ENCODE data around the gene SPR.

Gene SPR

DNA sequence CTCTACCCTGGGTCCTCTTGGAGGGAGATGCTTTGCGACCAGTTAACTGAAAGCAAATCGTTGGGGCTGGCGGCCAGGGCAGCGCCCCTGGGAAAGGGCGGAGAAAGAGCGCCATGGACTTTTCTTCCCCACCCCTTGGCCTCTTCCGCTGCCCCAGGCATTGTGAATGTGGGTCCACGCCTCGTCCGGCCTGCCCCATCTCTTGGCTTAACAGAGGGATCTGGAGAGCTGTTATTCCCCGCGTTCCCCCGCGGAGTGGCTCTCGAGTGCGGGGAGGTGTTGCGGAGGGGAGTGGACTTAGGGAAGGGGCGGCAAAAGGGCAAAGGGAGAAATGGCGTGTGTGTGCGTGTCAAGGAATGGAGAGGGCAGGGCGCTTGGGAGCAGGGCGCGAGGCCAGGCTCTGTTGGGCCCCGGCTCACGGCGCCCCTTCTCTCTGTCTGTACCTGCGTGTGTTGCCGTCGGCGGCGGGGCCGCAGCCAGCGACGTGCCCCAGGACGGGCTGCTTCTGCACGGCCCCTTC is 36.7 kb downstream of the SPR start:
- Histone ChIP-seq H2AFZ (ENCODE audit: low read depth, low read length, severe bottlenecking) (no peak overlapping the region), H3K4me3 (ENCODE audit: insufficient read depth, low read length, poor library complexity, severe bottlenecking) (no peak overlapping the region), H3F3A (ENCODE audit: insufficient read depth) (no peaks in the 10 kb centered on the region), H3K27me3 (ENCODE audit: low read length) (no peaks in the 10 kb centered on the region), H3K4me2 (ENCODE audit: low read depth, low read length, poor library complexity, severe bottlenecking) (no peak overlapping the region), H4K20me1 (ENCODE audit: low read depth, low read length) (no peaks in the 10 kb centered on the region), H3K9me2 (replicated peaks; ENCODE audit: insufficient read depth, low read length) (no peaks in the 10 kb centered on the region), H3K79me2 (ENCODE audit: insufficient read depth, low read length) (no peaks in the 10 kb centered on the region), H3K36me3 (ENCODE audit: low read length) (no peaks in the 10 kb centered on the region), H3K9ac (ENCODE audit: low read length) (no peak overlapping the region), H3K27ac (ENCODE audit: low read depth, low read length) (no peak overlapping the region), H3K9me3 (ENCODE audit: insufficient read depth, low read length) (no peaks in the 10 kb centered on the region)
- TF ChIP-seq, protein P1, sequence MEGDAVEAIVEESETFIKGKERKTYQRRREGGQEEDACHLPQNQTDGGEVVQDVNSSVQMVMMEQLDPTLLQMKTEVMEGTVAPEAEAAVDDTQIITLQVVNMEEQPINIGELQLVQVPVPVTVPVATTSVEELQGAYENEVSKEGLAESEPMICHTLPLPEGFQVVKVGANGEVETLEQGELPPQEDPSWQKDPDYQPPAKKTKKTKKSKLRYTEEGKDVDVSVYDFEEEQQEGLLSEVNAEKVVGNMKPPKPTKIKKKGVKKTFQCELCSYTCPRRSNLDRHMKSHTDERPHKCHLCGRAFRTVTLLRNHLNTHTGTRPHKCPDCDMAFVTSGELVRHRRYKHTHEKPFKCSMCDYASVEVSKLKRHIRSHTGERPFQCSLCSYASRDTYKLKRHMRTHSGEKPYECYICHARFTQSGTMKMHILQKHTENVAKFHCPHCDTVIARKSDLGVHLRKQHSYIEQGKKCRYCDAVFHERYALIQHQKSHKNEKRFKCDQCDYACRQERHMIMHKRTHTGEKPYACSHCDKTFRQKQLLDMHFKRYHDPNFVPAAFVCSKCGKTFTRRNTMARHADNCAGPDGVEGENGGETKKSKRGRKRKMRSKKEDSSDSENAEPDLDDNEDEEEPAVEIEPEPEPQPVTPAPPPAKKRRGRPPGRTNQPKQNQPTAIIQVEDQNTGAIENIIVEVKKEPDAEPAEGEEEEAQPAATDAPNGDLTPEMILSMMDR (IDR thresholded peaks at IDR 0.05; ENCODE audit: insufficient read depth, low read length, poor library complexity, severe bottlenecking): no peak
- no peak for TF ChIP-seq EZH2phosphoT487 (conservative IDR thresholded peaks at IDR 0.05; ENCODE audit: low read length)

DNA sequence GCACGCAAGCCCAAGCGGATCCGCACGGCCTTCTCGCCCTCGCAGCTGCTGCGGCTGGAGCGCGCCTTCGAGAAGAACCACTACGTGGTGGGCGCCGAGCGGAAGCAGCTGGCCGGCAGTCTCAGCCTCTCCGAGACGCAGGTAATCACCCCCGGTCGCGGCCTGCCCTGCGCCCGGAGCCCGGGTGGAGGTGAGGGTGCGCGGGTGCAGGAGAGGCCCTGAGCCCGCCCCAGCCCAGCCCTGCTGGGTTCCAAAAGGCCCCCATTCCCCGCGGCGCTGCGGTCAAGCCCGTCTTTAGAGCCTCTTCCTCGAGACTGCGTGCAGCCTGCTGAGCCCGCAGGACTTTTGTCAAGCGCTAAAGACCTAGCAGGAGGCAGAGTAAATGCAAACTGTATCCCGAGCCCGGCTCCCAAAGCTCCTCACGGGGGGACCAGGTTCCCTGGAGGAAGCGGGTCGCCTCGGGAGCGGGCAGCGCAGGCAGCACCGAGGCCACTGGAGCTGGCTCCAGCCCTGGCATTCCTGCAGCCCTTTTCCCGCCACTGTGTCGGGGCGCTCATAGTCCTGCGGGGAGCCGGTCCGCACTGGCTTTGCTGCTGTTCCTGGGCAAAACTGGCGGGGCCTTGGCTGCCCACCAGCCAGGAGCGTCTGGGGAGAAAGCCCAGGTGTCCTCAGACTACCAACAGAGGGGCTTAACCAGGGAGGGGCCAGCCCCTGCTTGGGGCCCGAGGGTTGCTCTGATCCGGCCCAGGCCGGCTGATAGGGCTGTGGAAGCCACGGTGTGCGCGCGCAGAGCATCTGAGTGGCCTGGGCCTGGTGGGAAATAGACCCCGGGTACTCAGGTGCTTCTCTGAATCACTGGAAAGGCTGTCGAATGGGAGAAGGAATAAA is 37.4 kb downstream of the SPR start:
- Histone ChIP-seq H2AFZ (ENCODE audit: low read depth, low read length, severe bottlenecking) (no peak overlapping the region), H3K4me2 (ENCODE audit: low read depth, low read length, poor library complexity, severe bottlenecking) (no peak overlapping the region), H3K9ac (ENCODE audit: low read length) (no peak overlapping the region), H3K27ac (ENCODE audit: low read depth, low read length) (no peak overlapping the region), H3K9me2 (replicated peaks; ENCODE audit: insufficient read depth, low read length) (no peaks in the 10 kb centered on the region), H3K79me2 (ENCODE audit: insufficient read depth, low read length) (no peaks in the 10 kb centered on the region), H4K20me1 (ENCODE audit: low read depth, low read length) (no peaks in the 10 kb centered on the region), H3K4me3 (ENCODE audit: insufficient read depth, low read length, poor library complexity, severe bottlenecking) (no peak overlapping the region), H3K27me3 (ENCODE audit: low read length) (no peaks in the 10 kb centered on the region), H3K36me3 (ENCODE audit: low read length) (no peaks in the 10 kb centered on the region), H3K9me3 (ENCODE audit: insufficient read depth, low read length) (no peaks in the 10 kb centered on the region), H3F3A (ENCODE audit: insufficient read depth) (no peaks in the 10 kb centered on the region)
- TF ChIP-seq, protein P1 (IDR thresholded peaks at IDR 0.05; ENCODE audit: insufficient read depth, low read length, poor library complexity, severe bottlenecking): no peak
- TF ChIP-seq EZH2phosphoT487 (conservative IDR thresholded peaks at IDR 0.05; ENCODE audit: low read length): no peak

DNA sequence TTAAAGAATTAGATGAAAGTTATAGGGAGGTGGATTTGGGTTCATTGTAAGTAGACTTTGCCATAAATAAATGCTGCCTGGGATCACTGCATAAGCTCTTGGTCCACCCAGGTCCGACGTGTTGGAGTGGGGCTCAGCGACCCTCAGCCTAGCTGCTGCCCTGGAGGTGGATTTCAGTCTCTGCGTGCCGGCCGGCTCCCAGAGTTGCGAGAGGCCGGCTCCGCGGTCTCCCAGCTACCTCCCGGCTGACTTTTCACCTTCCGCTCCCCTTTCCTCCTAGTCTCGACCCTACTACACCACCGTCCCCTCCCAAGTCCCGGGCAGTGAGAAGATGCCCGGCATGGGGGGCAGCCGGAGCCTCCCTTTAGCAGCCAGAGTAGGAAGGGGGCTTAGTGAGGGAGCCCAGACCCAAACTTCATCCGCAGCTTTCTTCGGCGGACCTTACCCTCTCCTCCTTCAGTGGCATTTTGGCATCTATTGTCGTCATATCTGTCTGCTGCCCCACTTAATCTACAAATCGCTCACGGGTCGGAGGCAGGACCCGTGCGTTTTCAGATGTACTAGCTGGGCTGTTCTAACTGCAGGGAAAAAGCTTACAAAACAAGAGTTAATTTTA is 38.2 kb downstream of the SPR start:
- H3K36me3 ChIP-seq (ENCODE audit: low read length): no peaks in the 10 kb centered on the region
- no peaks in the 10 kb centered on the region for H3K9me2 ChIP-seq (replicated peaks; ENCODE audit: insufficient read depth, low read length)
- no peaks in the 10 kb centered on the region for H3K27me3 ChIP-seq (ENCODE audit: low read length)
- H3K4me2 ChIP-seq (ENCODE audit: low read depth, low read length, poor library complexity, severe bottlenecking): no peak overlapping the region
- H3K9me3 ChIP-seq (ENCODE audit: insufficient read depth, low read length): no peaks in the 10 kb centered on the region
- H3F3A ChIP-seq (ENCODE audit: insufficient read depth): no peaks in the 10 kb centered on the region
- H3K79me2 ChIP-seq (ENCODE audit: insufficient read depth, low read length): no peaks in the 10 kb centered on the region
- TF ChIP-seq, protein P1 (IDR thresholded peaks at IDR 0.05; ENCODE audit: insufficient read depth, low read length, poor library complexity, severe bottlenecking): no peak
- no peak for TF ChIP-seq EZH2phosphoT487 (conservative IDR thresholded peaks at IDR 0.05; ENCODE audit: low read length)
- H2AFZ ChIP-seq (ENCODE audit: low read depth, low read length, severe bottlenecking): no peak overlapping the region
- H3K27ac ChIP-seq (ENCODE audit: low read depth, low read length): no peak overlapping the region
- H3K4me3 ChIP-seq (ENCODE audit: insufficient read depth, low read length, poor library complexity, severe bottlenecking): no peak overlapping the region
- H3K9ac ChIP-seq (ENCODE audit: low read length): no peak overlapping the region
- no peaks in the 10 kb centered on the region for H4K20me1 ChIP-seq (ENCODE audit: low read depth, low read length)
